PC-9 (cell line): Measurements from ENCODE around the gene MAPKBP1.

ENCODE experiments used
- CTCF ChIP-seq: fragments of 200-600 bp; sonication (generic); conservative IDR thresholded peaks from 2 replicates; pipeline ENCODE4 v1.6.1; 2017; ENCODE audit warnings: mixed run types, antibody characterized with exemption, mild to moderate bottlenecking, moderate library complexity
- EZH2 ChIP-seq: fragments of 200-600 bp; sonication (generic); IDR thresholded peaks from 2 replicates; pipeline ENCODE4 v1.8.0; 2017; ENCODE audit warnings: antibody characterized with exemption, low read depth

- no peak for TF ChIP-seq EZH2
- TF ChIP-seq CTCF = no peak
Observed at GRCh38 chr15:41789662-41790061, 15.4 kb downstream of the MAPKBP1 start.
